Frontal cortex (tissue), 4 donors: ENCODE data around the gene XPC. TPM values are rescaled to one million over a fixed set of nuclear protein-coding genes. Genes with fewer than 3 reads are reported as not detected.
A peak's percentile ranks its signal among the peaks of the same experiment; 100 is the strongest.

Source experiments
- DNase-seq, 2 donors: peaks; one replicate each; pipeline ENCODE4 v3.0.0; 2012; ENCODE audit warnings: low spot score in 2 of 2
- FAIRE-seq: peaks from 2 replicates; lab custom pipeline; 2012; peaks lifted over from hg19 to GRCh38; lab: Jason Lieb, UNC
- total RNA-seq: library from RNA; depleted of rRNA; stranded (reverse); fragments of >200 nt; gene quantifications from one replicate; pipeline ENCODE4 v1.2.3, GENCODE V29; 2014
- donor health status: control.
- donor health status: control.
- donor health status: control.

XPC gene
- total RNA-seq, 1 donor from 2014 or later = 9.8 TPM

GRCh38 chr3:14152233-14152962, 26.0 kb downstream of the XPC start:
- DNase-seq = no peak
- FAIRE-seq = no peak

- DNase-seq = no peak
- no peak for FAIRE-seq
Measured at GRCh38 chr3:14151471-14152083, 26.8 kb downstream of the XPC start.

- no peak for DNase-seq
Measured at GRCh38 chr3:14150491-14151230, 27.7 kb downstream of the XPC start.

GRCh38 chr3:14150078-14150477, 28.3 kb downstream of the XPC start:
- no peak for FAIRE-seq
- no peak for DNase-seq

More at GRCh38 chr3:14150491-14151230, 27.7 kb downstream of the XPC start:
- FAIRE-seq = no peak

- FAIRE-seq = no peak
Measured at GRCh38 chr3:14148041-14148985, 30.1 kb downstream of the XPC start.

GRCh38 chr3:14147617-14148016, 30.8 kb downstream of the XPC start:
- FAIRE-seq = no peak
- no peak for DNase-seq

More at GRCh38 chr3:14148041-14148985, 30.1 kb downstream of the XPC start:
- DNase-seq = no peak

GRCh38 chr3:14147066-14147435, 31.4 kb downstream of the XPC start:
- FAIRE-seq (no peak), DNase-seq (no peak)

- DNase-seq = no peak
- no peak for FAIRE-seq
Measured at GRCh38 chr3:14146381-14147065, 31.9 kb downstream of the XPC start.

GRCh38 chr3:14145670-14146380, 32.6 kb downstream of the XPC start:
- DNase-seq = no peak
- no peak for FAIRE-seq

GRCh38 chr3:14145236-14145635, 33.2 kb downstream of the XPC start:
- no peak for FAIRE-seq

GRCh38 chr3:14144423-14145075, 33.9 kb downstream of the XPC start:
- DNase-seq = peak; percentile 61 to 85
- FAIRE-seq = no peak

More at GRCh38 chr3:14145236-14145635, 33.2 kb downstream of the XPC start:
- DNase-seq = no peak

- FAIRE-seq (peak; percentile 56), DNase-seq (no peak)
Measured at GRCh38 chr3:14143271-14144225, 34.9 kb downstream of the XPC start.

GRCh38 chr3:14142567-14143270, 35.7 kb downstream of the XPC start:
- FAIRE-seq (no peak), DNase-seq (no peak)

GRCh38 chr3:14141602-14142341, 36.6 kb downstream of the XPC start:
- DNase-seq = no peak

GRCh38 chr3:14141144-14141543, 37.3 kb downstream of the XPC start:
- DNase-seq (no peak), FAIRE-seq (no peak)

More at GRCh38 chr3:14141602-14142341, 36.6 kb downstream of the XPC start:
- FAIRE-seq = no peak

GRCh38 chr3:14140668-14141067, 37.7 kb downstream of the XPC start:
- no peak for FAIRE-seq
- DNase-seq = no peak
